Measurements from ENCODE around the gene DRG2.

DNA sequence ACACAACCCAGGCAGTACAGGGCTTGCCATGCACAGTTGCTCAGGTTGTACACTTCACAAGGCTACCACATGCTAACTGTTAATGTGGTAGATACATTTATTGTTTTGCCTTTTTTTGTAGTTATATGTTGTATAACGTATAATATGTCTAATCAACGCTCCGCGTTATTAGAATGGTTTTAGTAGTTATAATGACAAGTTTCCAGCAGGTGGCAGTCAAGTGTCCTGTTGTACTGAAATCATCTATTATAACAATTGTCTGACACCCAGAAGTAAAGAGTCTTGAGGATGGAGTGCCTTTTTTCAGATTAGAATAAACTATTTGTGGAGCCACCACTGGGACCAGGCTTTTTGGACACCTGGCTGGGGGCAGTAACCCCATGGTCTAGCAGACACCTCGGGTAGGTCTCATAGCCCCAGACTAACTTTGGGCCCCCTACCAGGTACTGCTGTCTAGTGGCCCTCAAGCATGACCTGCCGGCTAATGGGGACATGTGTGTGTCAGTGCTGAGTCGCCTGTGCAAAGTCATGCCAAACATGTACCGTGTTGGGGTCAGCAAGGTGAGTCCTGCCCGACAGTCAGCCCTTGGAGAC lies 53.6 kb downstream of the DRG2 start:
- TF ChIP-seq POLR2AphosphoS2 (conservative IDR thresholded peaks at IDR 0.05; ENCODE audit: low read length) = no peak
- peak; percentile 48 to 63; a peak in 3 of 5 replicates for TF ChIP-seq RAD21 (conservative IDR thresholded peaks at IDR 0.05 in 1 of 2, IDR thresholded peaks at IDR 0.05 in 1 of 2)
- TF ChIP-seq ESRRA (IDR thresholded peaks at IDR 0.05; ENCODE audit: borderline replicate concordance, low read length) = no peak
- TF ChIP-seq CHD4 (IDR thresholded peaks at IDR 0.05; ENCODE audit: borderline replicate concordance) = no peak
- TF ChIP-seq, protein P1, sequence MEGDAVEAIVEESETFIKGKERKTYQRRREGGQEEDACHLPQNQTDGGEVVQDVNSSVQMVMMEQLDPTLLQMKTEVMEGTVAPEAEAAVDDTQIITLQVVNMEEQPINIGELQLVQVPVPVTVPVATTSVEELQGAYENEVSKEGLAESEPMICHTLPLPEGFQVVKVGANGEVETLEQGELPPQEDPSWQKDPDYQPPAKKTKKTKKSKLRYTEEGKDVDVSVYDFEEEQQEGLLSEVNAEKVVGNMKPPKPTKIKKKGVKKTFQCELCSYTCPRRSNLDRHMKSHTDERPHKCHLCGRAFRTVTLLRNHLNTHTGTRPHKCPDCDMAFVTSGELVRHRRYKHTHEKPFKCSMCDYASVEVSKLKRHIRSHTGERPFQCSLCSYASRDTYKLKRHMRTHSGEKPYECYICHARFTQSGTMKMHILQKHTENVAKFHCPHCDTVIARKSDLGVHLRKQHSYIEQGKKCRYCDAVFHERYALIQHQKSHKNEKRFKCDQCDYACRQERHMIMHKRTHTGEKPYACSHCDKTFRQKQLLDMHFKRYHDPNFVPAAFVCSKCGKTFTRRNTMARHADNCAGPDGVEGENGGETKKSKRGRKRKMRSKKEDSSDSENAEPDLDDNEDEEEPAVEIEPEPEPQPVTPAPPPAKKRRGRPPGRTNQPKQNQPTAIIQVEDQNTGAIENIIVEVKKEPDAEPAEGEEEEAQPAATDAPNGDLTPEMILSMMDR (IDR thresholded peaks at IDR 0.05) = peak; percentile 79
- TF ChIP-seq MAFK (IDR thresholded peaks at IDR 0.05; ENCODE audit: partially characterized antibody) = no peak
- no peak for TF ChIP-seq KDM1A (IDR thresholded peaks at IDR 0.05; ENCODE audit: low read depth)
